HG03097 (cell line): ENCODE data around the gene MINDY4.

Experiments
- ATAC-seq: cut with Tn5 transposase; IDR thresholded peaks from one replicate; pipeline ENCODE4 v1.9.1; 2021; ENCODE audit not compliant: unreplicated experiment, low FRiP score

Gene MINDY4

DNA sequence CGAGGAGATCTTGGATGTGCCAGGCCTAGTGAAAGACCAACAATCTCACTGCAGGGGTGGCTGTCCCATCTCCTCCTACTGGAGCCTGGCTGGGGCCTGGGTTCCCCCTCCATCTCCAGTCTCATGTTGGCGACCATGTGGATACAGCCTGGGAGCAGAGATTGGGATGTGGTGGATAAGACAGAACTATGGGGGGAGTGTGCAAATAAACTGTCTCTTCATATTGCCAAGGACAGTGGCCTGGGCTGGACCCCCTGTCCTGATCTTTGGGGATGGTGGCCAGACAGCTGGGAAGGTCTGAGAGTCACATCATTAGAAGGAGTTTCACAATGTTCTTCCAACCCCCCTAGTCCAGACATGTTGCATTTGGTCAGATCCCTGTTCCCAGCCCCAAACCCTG, 5.8 kb upstream of the MINDY4 start:
- no peak for ATAC-seq

DNA sequence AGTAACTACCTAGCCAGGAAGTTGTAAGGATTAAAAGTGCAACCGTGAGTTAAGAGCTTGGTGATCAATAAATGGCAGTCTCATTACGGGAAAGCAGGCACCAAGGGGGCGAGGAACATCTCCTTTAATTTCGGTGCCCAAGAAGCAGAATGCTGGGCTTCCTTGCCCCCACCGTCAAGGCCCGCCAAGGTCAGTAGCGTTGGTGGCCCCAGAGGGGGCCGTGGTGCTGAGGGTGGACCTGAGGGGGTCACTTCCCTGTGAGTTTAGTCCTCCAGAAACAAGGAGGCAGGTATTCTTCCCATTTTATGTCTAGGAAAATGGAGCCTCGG, 408 bp upstream of the MINDY4 start:
- ATAC-seq: no peak

DNA sequence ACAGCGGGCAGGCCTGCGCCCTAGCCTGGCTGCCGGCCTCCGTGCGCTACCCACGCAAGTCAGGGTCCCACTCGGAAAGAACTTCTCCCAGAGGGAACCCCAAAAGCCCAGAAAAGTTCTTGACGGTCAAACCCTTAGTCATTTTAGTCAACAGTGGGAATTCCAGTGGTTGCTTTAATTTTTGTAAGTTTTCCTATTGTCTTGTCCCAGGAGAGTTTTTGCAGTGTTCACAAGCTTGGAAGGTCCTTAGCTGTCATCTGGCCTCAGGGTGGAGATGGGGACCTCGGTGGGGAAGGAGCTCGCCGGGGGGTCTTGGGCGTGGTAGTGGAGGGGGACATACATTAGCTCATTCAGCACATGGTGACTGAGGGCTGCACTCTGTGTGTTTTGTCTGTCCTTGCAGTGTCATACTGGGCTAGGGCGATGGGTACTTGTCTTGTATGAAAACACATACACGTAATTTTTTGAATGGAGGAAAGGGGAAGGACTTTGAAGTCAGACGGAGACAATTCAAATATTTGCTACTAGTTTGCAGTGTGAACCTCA, 736 bp downstream of the MINDY4 start:
- ATAC-seq: no peak

DNA sequence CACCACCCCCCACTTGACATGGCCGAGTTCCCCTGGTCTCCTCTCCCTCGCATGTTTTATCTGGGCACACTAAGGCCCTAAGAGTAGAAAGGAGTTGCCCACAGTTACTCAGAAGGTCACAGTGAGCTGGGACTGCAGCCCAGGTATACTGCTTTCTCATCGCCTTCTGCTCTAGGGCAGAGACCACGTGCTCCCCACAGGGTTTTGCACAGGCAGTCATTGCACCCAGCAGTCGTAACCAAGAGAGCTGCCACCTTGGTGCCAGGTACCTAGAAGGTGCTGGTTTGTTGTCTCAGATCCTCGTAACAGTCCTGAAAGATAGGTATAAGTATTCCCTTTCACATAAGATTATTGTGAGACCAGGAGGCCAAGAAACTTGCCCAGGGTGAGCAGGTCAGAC, 1.8 kb downstream of the MINDY4 start:
- no peak for ATAC-seq

DNA sequence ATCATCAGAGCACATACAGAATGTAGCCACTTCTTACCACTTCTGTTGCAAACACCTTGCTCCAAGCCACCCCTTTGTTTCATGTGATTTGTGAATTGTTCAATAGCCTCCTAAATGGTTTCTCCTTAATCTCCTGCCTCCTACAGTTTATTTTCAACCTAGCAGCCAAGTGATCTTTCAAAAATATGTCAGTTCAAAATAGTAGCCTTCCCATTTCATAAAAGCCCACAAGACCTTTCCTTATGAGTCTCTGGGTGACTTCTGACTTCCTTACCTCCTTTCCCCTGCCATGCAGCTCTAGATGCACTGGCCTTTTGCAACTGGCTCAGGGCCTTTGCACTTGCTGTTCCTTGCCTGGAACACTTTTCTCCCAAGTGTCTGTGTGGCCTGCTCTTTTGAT, 4.8 kb downstream of the MINDY4 start:
- no peak for ATAC-seq

DNA sequence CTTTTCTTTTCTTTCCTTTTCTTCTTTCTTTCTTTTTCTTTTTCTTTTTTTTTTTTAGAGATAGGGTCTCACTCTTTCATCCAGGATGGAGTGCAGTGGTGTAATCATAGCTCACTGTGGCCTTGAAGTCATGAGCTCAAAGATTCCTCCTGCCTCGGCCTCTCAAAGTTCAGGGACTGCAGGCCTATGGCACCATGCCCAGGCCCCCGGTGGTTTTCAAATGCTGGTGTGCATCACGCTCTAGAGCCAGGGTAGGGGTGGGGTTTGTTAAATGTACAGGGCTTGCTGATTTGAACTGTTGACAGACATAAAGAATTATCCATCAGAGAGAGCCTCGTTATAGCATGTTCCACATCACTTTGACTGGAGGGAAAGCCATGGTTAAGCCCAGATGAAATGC, 5.8 kb downstream of the MINDY4 start:
- ATAC-seq: no peak

DNA sequence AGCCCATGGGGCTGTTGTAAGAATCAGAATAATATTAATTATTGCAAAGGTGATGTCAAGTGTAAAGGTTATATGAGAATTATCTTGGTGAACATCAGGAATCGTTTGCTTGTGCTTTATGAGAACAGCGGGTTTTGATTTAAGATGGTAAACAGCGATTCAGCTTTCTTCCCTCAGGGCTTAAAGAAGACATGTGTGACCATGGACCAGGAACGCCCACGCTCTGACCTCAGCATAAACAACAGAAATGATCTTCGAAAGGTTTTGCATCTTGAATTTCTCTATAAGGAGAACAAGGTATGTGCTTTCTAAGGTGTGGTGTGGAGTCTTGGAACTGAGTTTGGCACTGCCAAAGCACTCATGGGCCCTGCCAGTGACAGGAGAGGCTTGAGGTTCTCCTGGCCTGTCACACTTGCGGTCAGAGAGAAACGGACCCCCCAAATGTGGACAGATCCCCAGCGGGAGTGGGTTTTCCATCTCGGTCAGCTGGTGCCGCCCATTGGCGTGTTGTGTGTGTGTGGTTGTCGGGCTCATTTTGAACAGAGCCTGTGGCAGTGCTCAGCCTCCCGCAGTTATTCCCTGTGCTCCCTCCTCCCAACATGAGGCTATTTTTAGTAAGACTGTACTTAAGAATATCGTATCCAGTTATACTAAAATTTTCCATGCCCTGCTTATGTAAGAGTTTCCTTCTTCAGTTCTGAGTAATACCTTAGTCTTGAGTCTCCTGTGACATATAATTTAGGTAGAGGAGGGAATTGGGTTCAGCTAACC, 7.2 kb downstream of the MINDY4 start:
- ATAC-seq: no peak

DNA sequence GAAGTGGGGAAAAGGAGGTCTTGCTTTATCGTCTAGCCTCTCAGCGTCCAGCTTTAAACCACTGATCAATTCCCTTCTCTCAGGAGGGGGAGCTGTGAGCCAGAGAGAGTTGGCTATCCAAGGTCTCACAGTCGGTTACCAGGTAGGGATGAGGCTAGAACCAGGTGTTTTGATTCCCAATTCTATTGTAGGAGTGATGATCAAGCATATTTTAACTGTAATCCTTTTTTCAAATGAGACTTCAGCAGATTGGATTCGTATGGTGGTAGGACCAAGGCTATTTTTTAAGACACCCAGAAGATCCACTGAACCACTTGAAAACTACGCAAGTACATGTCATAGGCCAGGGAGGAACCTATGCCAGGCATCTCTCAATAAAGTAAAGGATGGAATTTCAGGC, 8.4 kb downstream of the MINDY4 start:
- ATAC-seq: no peak

DNA sequence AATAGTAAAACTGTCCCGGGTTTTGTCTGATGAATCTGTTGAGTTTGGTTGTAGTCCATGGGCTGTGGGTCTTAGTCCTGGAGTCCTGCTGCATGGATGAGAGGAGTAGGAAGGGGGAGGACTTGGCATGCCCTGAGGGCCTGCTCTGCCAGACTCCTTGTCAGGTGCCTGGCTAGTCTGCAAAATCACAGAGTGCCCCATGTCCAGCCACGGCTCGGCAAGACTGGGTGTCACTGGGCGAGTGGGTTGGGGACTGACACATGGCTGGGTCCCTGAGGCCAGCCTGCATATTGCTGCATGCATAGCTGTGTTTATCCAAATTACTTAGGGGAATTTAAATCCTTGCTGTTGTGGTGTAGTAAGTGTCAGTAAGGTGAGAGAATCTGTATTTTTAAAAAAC, 9.7 kb downstream of the MINDY4 start:
- no peak for ATAC-seq

DNA sequence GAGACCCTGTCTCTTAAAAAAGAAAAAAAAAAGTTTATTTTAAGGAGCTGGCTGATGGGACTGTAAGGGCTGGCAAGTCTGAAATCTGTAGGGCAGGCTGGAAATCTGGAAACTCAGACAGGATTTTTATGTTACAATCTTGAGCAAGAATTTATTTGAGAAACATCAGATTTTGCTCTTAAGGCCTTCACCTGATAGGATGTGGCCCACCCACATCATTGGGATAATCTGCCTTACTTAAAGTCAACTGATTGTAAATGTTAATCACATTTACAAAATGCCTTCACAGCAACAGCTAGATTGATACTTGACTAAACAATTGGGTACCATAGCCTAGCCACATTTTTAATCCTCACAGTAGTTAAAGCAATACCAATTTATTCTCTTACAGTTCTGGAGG, 11.5 kb downstream of the MINDY4 start:
- no peak for ATAC-seq

DNA sequence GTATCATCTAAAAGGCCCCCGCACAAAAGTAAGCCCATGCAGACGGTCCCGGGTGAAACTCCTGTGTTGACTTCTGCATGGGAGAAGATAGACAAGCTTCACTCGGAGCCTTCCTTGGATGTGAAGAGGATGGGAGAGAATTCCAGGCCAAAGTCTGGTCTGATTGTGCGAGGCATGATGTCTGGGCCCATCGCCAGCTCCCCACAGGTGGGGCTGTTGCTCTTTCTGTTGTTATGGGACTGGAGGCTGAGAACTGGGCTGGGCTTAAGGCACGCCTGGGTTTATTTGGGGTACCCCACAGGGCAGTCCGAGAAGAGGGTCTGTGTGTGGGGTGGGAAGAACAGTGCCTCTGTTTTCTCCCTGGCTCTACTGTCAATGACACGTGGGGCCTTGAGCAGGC, 14.6 kb downstream of the MINDY4 start:
- no peak for ATAC-seq

DNA sequence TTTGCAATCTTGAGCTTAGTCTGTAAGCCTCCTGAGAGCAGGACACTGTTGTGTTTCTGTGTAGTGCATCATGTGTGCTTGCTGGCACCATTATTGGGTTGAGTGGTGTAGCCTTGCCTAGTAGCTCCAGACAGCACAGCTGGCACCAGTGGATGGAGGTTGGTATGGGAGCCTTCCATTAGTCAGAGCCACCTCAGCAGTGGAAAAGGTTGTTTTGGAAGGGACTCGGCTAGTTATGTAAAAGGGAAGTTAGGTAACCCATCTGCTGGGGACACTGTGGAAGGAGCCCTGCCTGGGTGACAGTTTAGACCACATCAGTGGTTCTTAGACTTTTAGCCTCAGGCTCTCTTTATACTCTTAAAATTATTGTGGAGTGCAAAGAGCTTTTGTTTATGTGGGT, 16.3 kb downstream of the MINDY4 start:
- no peak for ATAC-seq

DNA sequence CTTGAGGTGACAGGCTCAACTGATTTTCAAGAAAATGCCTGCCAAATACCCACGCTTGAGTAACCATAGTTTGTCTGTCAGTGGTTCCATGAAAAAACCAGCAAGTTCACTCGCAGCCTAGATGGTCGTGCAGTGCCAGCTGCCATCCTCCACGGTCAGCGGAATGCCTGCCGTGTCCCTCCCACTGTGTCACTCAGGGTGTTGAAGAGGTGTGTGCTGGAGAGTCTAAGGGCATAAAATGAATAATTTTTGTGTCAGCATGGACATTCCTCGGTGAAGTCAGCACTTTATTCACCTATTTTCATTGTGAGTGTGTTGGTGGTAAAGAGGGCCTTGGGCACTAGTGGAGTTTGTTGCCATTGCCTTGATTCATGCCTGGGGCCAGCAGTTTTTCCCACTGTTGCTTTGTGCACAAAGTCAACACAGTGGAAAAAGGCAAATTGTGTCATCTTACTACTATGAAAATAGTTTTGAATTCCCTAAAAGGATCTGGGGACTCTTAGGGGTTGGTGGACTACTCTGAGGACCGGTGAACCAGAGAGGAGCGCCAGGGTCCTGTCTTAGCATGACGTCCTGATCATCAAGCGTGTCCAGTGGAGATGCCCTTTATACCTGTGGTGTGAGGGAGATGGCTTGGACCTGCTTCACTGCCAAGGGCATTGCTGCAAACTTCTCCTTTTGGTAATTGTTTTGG, 17.6 kb downstream of the MINDY4 start:
- no peak for ATAC-seq

DNA sequence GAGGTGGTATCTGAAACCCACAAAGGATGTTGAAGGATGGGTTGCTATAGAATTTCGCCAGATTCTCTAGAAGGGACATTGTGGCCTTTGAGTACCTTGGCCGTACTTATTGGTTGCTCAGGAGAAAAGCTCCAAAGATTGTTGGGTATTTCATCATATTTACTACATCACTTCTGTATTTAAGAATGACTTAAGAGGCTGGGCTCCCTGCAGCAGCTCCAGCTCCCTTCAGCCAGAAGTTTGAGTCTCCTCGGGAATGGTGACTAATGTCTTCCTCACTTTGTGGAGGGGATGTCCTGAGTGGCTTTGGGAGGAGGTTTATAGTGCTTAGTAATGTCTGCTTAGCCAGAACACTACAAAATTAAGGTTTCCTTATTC, 18.1 kb downstream of the MINDY4 start:
- ATAC-seq: no peak

DNA sequence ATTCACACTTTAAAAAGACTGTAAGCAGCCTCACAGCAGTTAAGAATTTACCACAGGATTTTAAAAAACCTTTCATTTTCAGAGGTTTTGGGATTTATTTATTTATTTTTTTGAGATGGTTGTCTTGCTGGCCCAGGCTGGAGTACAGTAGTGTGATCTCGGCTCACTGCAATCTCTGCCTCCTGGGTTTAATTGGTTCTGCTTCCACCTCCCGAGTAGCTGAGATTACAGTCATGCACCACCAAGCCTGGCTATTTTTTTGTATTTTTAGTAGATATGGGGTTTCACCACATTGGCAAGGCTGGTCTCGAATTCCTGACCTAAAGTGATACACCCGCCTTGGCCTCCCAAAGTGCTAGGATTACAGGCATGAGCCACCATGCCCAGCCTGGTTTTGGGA, 19.1 kb downstream of the MINDY4 start:
- no peak for ATAC-seq

DNA sequence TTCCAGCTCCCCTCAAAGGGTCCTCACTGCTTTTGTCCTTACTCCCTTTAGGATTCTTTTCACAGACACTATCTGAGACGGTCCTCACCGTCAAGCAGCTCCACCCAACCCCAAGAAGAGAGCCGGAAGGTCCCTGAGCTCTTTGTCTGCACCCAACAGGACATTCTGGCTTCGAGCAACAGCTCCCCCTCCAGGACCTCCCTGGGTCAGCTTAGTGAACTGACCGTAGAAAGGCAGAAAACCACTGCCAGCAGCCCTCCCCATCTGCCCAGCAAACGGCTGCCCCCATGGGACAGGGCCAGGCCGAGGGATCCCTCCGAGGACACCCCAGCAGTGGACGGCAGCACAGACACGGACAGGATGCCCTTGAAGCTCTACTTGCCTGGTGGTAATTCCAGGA, 19.9 kb downstream of the MINDY4 start:
- ATAC-seq: no peak

DNA sequence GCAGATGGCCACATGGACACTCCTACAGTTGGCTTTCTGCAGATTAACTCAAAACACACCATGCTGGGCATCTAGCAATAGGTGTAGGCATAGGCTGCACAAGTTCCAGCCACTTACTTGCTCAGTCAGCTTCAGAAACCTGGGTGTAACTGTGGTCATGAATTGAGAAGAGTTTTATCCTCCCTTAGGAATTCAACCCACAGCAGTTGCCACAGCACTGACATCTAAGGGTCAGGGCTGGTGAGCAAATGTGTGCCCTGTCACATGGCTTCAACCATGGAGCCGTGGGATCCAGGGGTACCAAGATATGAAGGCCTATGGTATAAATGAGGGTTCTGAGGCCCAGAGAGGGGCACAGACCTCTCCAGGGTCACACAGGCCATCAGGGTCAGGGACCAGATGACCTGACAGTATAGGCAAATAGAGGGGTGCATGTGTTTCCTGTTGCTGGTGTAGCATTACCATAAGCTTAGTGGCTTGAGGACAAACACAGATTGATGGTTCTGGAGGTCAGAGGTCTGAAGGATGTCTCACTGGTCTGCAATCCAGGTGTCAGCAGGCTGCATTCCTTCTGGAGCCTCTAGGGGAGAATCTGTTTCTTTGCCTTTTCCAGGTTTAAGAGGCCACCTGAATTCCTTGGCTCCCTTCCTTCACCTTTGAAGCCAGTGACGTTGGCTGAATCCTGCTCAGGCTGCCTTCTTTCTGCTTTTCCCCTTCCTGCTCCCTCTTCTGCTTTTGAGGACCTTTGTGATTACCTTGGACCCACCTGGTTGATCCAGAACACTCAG, 24.1 kb downstream of the MINDY4 start:
- no peak for ATAC-seq

DNA sequence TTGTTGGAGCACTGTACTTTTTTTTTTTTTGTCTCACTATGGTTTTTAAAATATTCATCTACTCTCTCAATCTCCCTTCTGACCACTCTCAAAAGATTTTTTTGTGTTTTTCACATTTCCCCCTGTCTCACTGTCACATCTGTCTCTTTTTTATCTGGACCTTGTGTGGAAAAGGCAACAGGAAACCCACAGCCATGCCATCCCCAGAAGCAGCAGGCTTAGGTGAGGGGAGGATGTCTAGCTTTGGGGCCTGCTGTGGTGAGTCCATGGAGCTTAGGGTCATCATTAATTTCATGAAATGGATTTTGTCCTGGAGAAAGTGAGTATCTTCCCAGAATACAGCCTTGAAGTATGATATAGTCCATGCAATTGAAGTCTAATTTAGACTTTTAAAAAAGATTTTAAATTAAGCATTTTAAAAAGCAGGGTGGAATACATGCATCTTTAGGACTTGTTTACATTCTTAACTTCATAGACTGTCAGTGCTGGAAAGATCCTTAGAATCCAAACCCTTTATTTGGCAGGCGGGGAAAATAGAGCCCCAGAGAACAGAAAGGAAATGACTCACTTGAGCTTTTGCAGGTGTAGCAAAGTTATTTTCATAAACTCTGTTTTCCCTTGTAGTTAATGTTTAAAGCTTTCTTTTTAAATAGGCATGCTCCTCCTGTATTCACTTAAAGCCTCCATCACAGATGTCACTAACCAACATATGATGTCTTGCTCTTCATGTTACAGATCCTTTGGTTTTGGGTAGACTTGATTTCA, 25.1 kb downstream of the MINDY4 start:
- ATAC-seq: no peak

DNA sequence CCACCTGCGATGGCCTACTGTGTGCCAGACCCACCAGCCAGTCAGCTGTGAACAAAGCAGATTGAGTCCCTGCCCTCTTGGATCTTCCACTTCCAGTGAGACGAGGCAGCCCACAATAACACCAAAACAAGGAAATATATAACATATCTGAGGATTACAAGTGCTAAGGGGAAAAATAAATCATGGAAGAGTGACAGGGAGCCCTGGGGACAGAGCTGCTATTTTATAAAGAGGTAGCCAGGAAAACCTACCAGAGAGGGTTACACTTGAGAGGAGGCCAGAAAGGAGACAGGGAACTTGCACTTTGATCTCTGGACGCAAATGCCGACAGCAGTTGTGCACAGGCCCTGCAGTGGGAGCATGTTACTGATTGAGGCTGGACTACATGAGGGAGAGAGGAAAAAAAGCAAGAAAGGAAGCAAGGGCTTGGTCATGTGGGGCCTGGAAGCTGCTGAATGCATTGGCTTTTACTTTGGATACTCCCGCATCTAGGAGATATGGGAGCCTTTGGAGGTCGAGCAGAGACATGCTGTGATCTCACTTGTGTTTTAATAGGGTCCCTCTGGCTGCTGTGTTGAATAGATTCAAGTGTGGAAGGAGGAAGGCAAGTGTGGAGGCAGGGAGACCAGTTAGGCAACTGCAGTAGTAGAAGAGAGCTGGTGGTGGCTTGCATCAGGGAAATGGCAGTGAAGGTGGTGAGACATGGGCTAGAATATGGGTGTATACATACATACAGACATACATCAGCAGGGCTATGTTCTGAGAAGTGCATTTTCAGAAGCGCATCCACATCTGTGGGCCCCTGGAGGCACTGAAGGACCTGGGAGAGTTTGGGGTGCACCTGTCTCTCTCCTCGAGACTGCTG, 26.2 kb downstream of the MINDY4 start:
- ATAC-seq: no peak
